ENCODE data around the gene ZBTB21.

ZBTB21 gene

GRCh38 chr21:42031816-42032215 is 21.7 kb upstream of the ZBTB21 start:
- Histone ChIP-seq H3K4me3 (ENCODE audit: low read depth in 1 of 2, low read length in 2 of 2) (no peak overlapping the region), H3K4me1 (ENCODE audit: control insufficient read depth in 1 of 2, insufficient read depth in 2 of 2, low read length in 2 of 2) (peaks cover 4% of the 10 kb centered on the region in 2 donors), H3K9ac (ENCODE audit: low read depth in 1 of 2, low read length in 2 of 2) (no peak overlapping the region), H3K36me3 (ENCODE audit: control insufficient read depth in 1 of 2, insufficient read depth in 2 of 2, low read length in 2 of 2) (no peaks in the 10 kb centered on the region), H3K27me3 (ENCODE audit: control insufficient read depth in 1 of 2, insufficient read depth in 2 of 2, low read length in 2 of 2) (no peaks in the 10 kb centered on the region), H3K27ac (ENCODE audit: low read depth, low read length) (no peak overlapping the region), H3K9me3 (ENCODE audit: control insufficient read depth in 1 of 2, low read length in 2 of 2) (no peaks in the 10 kb centered on the region)

- Histone ChIP-seq H3K9me3 (ENCODE audit: control insufficient read depth in 1 of 2, low read length in 2 of 2) (no peaks in the 10 kb centered on the region), H3K27me3 (ENCODE audit: control insufficient read depth in 1 of 2, insufficient read depth in 2 of 2, low read length in 2 of 2) (no peaks in the 10 kb centered on the region), H3K27ac (ENCODE audit: low read depth, low read length) (no peak overlapping the region), H3K36me3 (ENCODE audit: control insufficient read depth in 1 of 2, insufficient read depth in 2 of 2, low read length in 2 of 2) (no peaks in the 10 kb centered on the region), H3K4me1 (ENCODE audit: control insufficient read depth in 1 of 2, insufficient read depth in 2 of 2, low read length in 2 of 2) (peaks cover 4% of the 10 kb centered on the region in 2 donors), H3K9ac (ENCODE audit: low read depth in 1 of 2, low read length in 2 of 2) (no peak overlapping the region), H3K4me3 (ENCODE audit: low read depth in 1 of 2, low read length in 2 of 2) (no peak overlapping the region)
Observed at GRCh38 chr21:42031241-42031640, 21.1 kb upstream of the ZBTB21 start.

GRCh38 chr21:42030311-42030710 is 20.2 kb upstream of the ZBTB21 start:
- Histone ChIP-seq H3K9ac (ENCODE audit: low read depth in 1 of 2, low read length in 2 of 2) (no peak overlapping the region), H3K9me3 (ENCODE audit: control insufficient read depth in 1 of 2, low read length in 2 of 2) (no peaks in the 10 kb centered on the region), H3K4me1 (ENCODE audit: control insufficient read depth in 1 of 2, insufficient read depth in 2 of 2, low read length in 2 of 2) (peaks cover 4% of the 10 kb centered on the region in 2 donors), H3K27ac (ENCODE audit: low read depth, low read length) (no peak overlapping the region), H3K27me3 (ENCODE audit: control insufficient read depth in 1 of 2, insufficient read depth in 2 of 2, low read length in 2 of 2) (no peaks in the 10 kb centered on the region), H3K36me3 (ENCODE audit: control insufficient read depth in 1 of 2, insufficient read depth in 2 of 2, low read length in 2 of 2) (no peaks in the 10 kb centered on the region), H3K4me3 (ENCODE audit: low read depth in 1 of 2, low read length in 2 of 2) (no peak overlapping the region)

GRCh38 chr21:42028766-42029425 is 18.7 kb upstream of the ZBTB21 start:
- H3K27ac ChIP-seq (ENCODE audit: low read depth, low read length): no peak overlapping the region

GRCh38 chr21:42027822-42028765 is 17.9 kb upstream of the ZBTB21 start:
- Histone ChIP-seq H3K36me3 (ENCODE audit: control insufficient read depth in 1 of 2, insufficient read depth in 2 of 2, low read length in 2 of 2) (no peaks in the 10 kb centered on the region), H3K9ac (ENCODE audit: low read depth in 1 of 2, low read length in 2 of 2) (no peak overlapping the region), H3K27me3 (ENCODE audit: control insufficient read depth in 1 of 2, insufficient read depth in 2 of 2, low read length in 2 of 2) (no peaks in the 10 kb centered on the region), H3K4me3 (ENCODE audit: low read depth in 1 of 2, low read length in 2 of 2) (no peak overlapping the region), H3K27ac (ENCODE audit: low read depth, low read length) (no peak overlapping the region), H3K9me3 (ENCODE audit: control insufficient read depth in 1 of 2, low read length in 2 of 2) (no peaks in the 10 kb centered on the region), H3K4me1 (ENCODE audit: control insufficient read depth in 1 of 2, insufficient read depth in 2 of 2, low read length in 2 of 2) (peaks cover 4% of the 10 kb centered on the region in 2 donors)

More at GRCh38 chr21:42028766-42029425, 18.7 kb upstream of the ZBTB21 start:
- H3K4me3 ChIP-seq (ENCODE audit: low read depth in 1 of 2, low read length in 2 of 2): no peak overlapping the region
- no peaks in the 10 kb centered on the region for H3K9me3 ChIP-seq (ENCODE audit: control insufficient read depth in 1 of 2, low read length in 2 of 2)
- H3K4me1 ChIP-seq (ENCODE audit: control insufficient read depth in 1 of 2, insufficient read depth in 2 of 2, low read length in 2 of 2): peaks cover 4% of the 10 kb centered on the region in 2 donors
- no peak overlapping the region for H3K9ac ChIP-seq (ENCODE audit: low read depth in 1 of 2, low read length in 2 of 2)
- no peaks in the 10 kb centered on the region for H3K36me3 ChIP-seq (ENCODE audit: control insufficient read depth in 1 of 2, insufficient read depth in 2 of 2, low read length in 2 of 2)
- H3K27me3 ChIP-seq (ENCODE audit: control insufficient read depth in 1 of 2, insufficient read depth in 2 of 2, low read length in 2 of 2): no peaks in the 10 kb centered on the region

GRCh38 chr21:42027085-42027821 is 17.1 kb upstream of the ZBTB21 start:
- Histone ChIP-seq H3K9ac (ENCODE audit: low read depth in 1 of 2, low read length in 2 of 2) (no peak overlapping the region), H3K36me3 (ENCODE audit: control insufficient read depth in 1 of 2, insufficient read depth in 2 of 2, low read length in 2 of 2) (no peaks in the 10 kb centered on the region), H3K4me1 (ENCODE audit: control insufficient read depth in 1 of 2, insufficient read depth in 2 of 2, low read length in 2 of 2) (peaks cover 4% of the 10 kb centered on the region in 2 donors), H3K27me3 (ENCODE audit: control insufficient read depth in 1 of 2, insufficient read depth in 2 of 2, low read length in 2 of 2) (no peaks in the 10 kb centered on the region), H3K9me3 (ENCODE audit: control insufficient read depth in 1 of 2, low read length in 2 of 2) (no peaks in the 10 kb centered on the region), H3K4me3 (ENCODE audit: low read depth in 1 of 2, low read length in 2 of 2) (no peak overlapping the region), H3K27ac (ENCODE audit: low read depth, low read length) (no peak overlapping the region)

GRCh38 chr21:42026082-42026435 is 15.9 kb upstream of the ZBTB21 start:
- Histone ChIP-seq H3K9ac (ENCODE audit: low read depth in 1 of 2, low read length in 2 of 2) (no peak overlapping the region), H3K27me3 (ENCODE audit: control insufficient read depth in 1 of 2, insufficient read depth in 2 of 2, low read length in 2 of 2) (no peaks in the 10 kb centered on the region), H3K9me3 (ENCODE audit: control insufficient read depth in 1 of 2, low read length in 2 of 2) (no peaks in the 10 kb centered on the region), H3K4me3 (ENCODE audit: low read depth in 1 of 2, low read length in 2 of 2) (no peak overlapping the region), H3K4me1 (ENCODE audit: control insufficient read depth in 1 of 2, insufficient read depth in 2 of 2, low read length in 2 of 2) (peaks cover 4% of the 10 kb centered on the region in 2 donors), H3K27ac (ENCODE audit: low read depth, low read length) (no peak overlapping the region), H3K36me3 (ENCODE audit: control insufficient read depth in 1 of 2, insufficient read depth in 2 of 2, low read length in 2 of 2) (no peaks in the 10 kb centered on the region)

- Histone ChIP-seq H3K4me1 (ENCODE audit: control insufficient read depth in 1 of 2, insufficient read depth in 2 of 2, low read length in 2 of 2) (peaks cover 4% of the 10 kb centered on the region in 2 donors), H3K9me3 (ENCODE audit: control insufficient read depth in 1 of 2, low read length in 2 of 2) (no peaks in the 10 kb centered on the region), H3K27ac (ENCODE audit: low read depth, low read length) (no peak overlapping the region), H3K27me3 (ENCODE audit: control insufficient read depth in 1 of 2, insufficient read depth in 2 of 2, low read length in 2 of 2) (no peaks in the 10 kb centered on the region), H3K4me3 (ENCODE audit: low read depth in 1 of 2, low read length in 2 of 2) (no peak overlapping the region), H3K9ac (ENCODE audit: low read depth in 1 of 2, low read length in 2 of 2) (no peak overlapping the region), H3K36me3 (ENCODE audit: control insufficient read depth in 1 of 2, insufficient read depth in 2 of 2, low read length in 2 of 2) (no peaks in the 10 kb centered on the region)
Observed at GRCh38 chr21:42025376-42026081, 15.4 kb upstream of the ZBTB21 start.

- Histone ChIP-seq H3K36me3 (ENCODE audit: control insufficient read depth in 1 of 2, insufficient read depth in 2 of 2, low read length in 2 of 2) (no peaks in the 10 kb centered on the region), H3K27me3 (ENCODE audit: control insufficient read depth in 1 of 2, insufficient read depth in 2 of 2, low read length in 2 of 2) (peaks cover 0 to 3% of the 10 kb centered on the region in 2 donors), H3K4me1 (ENCODE audit: control insufficient read depth in 1 of 2, insufficient read depth in 2 of 2, low read length in 2 of 2) (no peaks in the 10 kb centered on the region), H3K4me3 (ENCODE audit: low read depth in 1 of 2, low read length in 2 of 2) (no peak overlapping the region), H3K27ac (ENCODE audit: low read depth, low read length) (no peak overlapping the region), H3K9me3 (ENCODE audit: control insufficient read depth in 1 of 2, low read length in 2 of 2) (no peaks in the 10 kb centered on the region), H3K9ac (ENCODE audit: low read depth in 1 of 2, low read length in 2 of 2) (no peak overlapping the region)
Observed at GRCh38 chr21:42022906-42023305, 12.7 kb upstream of the ZBTB21 start.

Measured in duodenal mucosa (tissue), 2 donors.